HFFc6 (cell line): Measurements from ENCODE around the gene RANBP17. TPM values are rescaled to one million over a fixed set of nuclear protein-coding genes. Genes with fewer than 3 reads are reported as not detected.
"Not testable (repeated sequence)": the region's sequence is repeated elsewhere in the genome, so short reads cannot be mapped to it uniquely, and the experiment has no call there.

Experiments used
- DNase-seq: peaks from one replicate; pipeline ENCODE4 v3.0.0-alpha.2; 2018
- H3K27ac Mint-ChIP-seq: 2 replicates; pipeline ENCODE4 v1.8.0; 2020; ENCODE audit warnings: mild to moderate bottlenecking, mixed read lengths
- H3K27me3 Mint-ChIP-seq: 2 replicates; pipeline ENCODE4 v1.8.0; 2021; ENCODE audit warnings: mild to moderate bottlenecking, moderate library complexity, mixed read lengths; ENCODE audit not compliant: insufficient read depth
- H3K36me3 Mint-ChIP-seq: 2 replicates; pipeline ENCODE4 v1.8.0; 2021; ENCODE audit warnings: low read depth, mixed read lengths
- H3K4me1 Mint-ChIP-seq: 2 replicates; pipeline ENCODE4 v1.8.0; 2020; ENCODE audit warnings: low read depth, mixed read lengths
- H3K4me3 Mint-ChIP-seq: 2 replicates; pipeline ENCODE4 v1.8.0; 2020; ENCODE audit warnings: mild to moderate bottlenecking, moderate library complexity, mixed read lengths
- H3K9me3 Mint-ChIP-seq: 2 replicates; pipeline ENCODE4 v1.8.0; 2020; ENCODE audit warnings: mild to moderate bottlenecking, mixed read lengths
- CTCF ChIP-seq: fragments of 200-600 bp; sonication (generic); IDR thresholded peaks from 2 replicates; pipeline ENCODE4 v1.5.0; 2021; ENCODE audit warnings: antibody characterized with exemption, mild to moderate bottlenecking
- total RNA-seq, 6 experiments: library from RNA; stranded (reverse); fragmentation: NEBNext Ultra II Directional; extraction: Animal tissue kit (Norgen Biotek cat#: 25700); gene quantifications; 2 replicates in 1 of 6; 3 replicates in 5 of 6; pipeline ENCODE4 v1.2.3, GENCODE V29; 2021

RANBP17 gene
- total RNA-seq, 6 experiments from 2014 or later = 3.3 to 7.2 (median 4.9) TPM

GRCh38 chr5:171168171-171168570, 306.4 kb downstream of the RANBP17 start:
- no peak overlapping the region for H3K27ac Mint-ChIP-seq
- no peaks in the 10 kb centered on the region for H3K9me3 Mint-ChIP-seq
- H3K36me3 Mint-ChIP-seq = no peaks in the 10 kb centered on the region
- H3K27me3 Mint-ChIP-seq = no peaks in the 10 kb centered on the region
- no peak overlapping the region for H3K4me3 Mint-ChIP-seq
- H3K4me1 Mint-ChIP-seq = no peaks in the 10 kb centered on the region
- no peak for TF ChIP-seq CTCF
- no peak for DNase-seq

- DNase-seq, H3K9me3 Mint-ChIP-seq, H3K27ac Mint-ChIP-seq, H3K4me3 Mint-ChIP-seq, H3K4me1 Mint-ChIP-seq, H3K36me3 Mint-ChIP-seq, H3K27me3 Mint-ChIP-seq: not testable (repeated sequence)
Measured at GRCh38 chr5:171174960-171175359, 313.1 kb downstream of the RANBP17 start.

GRCh38 chr5:171175746-171176145, 313.9 kb downstream of the RANBP17 start:
- TF ChIP-seq CTCF = no peak
- no peaks in the 10 kb centered on the region for H3K36me3 Mint-ChIP-seq
- no peaks in the 10 kb centered on the region for H3K4me1 Mint-ChIP-seq
- DNase-seq = no peak
- H3K27ac Mint-ChIP-seq = no peak overlapping the region
- no peaks in the 10 kb centered on the region for H3K9me3 Mint-ChIP-seq
- H3K4me3 Mint-ChIP-seq = no peak overlapping the region
- H3K27me3 Mint-ChIP-seq = no peaks in the 10 kb centered on the region

- H3K4me1 Mint-ChIP-seq, H3K36me3 Mint-ChIP-seq, DNase-seq, H3K4me3 Mint-ChIP-seq, H3K27me3 Mint-ChIP-seq, H3K27ac Mint-ChIP-seq, H3K9me3 Mint-ChIP-seq: not testable (repeated sequence)
Measured at GRCh38 chr5:171178190-171178589, 316.4 kb downstream of the RANBP17 start.

GRCh38 chr5:171188016-171188415, 326.2 kb downstream of the RANBP17 start:
- no peak overlapping the region for H3K4me3 Mint-ChIP-seq
- no peaks in the 10 kb centered on the region for H3K9me3 Mint-ChIP-seq
- H3K36me3 Mint-ChIP-seq = peaks cover 6% of the 10 kb centered on the region; the same call in 1 of the 2 replicates
- no peak for TF ChIP-seq CTCF
- no peaks in the 10 kb centered on the region for H3K27me3 Mint-ChIP-seq
- H3K27ac Mint-ChIP-seq = no peak overlapping the region
- no peak for DNase-seq
- H3K4me1 Mint-ChIP-seq = no peaks in the 10 kb centered on the region

- TF ChIP-seq CTCF = no peak
- Mint-ChIP-seq H3K4me3 (no peak overlapping the region), H3K27me3 (no peaks in the 10 kb centered on the region), H3K36me3 (no peaks in the 10 kb centered on the region), H3K4me1 (no peaks in the 10 kb centered on the region), H3K9me3 (no peaks in the 10 kb centered on the region), H3K27ac (no peak overlapping the region)
- DNase-seq = no peak
Measured at GRCh38 chr5:171189442-171189841, 327.6 kb downstream of the RANBP17 start.

GRCh38 chr5:171192111-171192510, 330.3 kb downstream of the RANBP17 start:
- Mint-ChIP-seq H3K27me3 (no peaks in the 10 kb centered on the region), H3K27ac (no peak overlapping the region), H3K4me1 (no peaks in the 10 kb centered on the region), H3K36me3 (no peaks in the 10 kb centered on the region), H3K9me3 (no peaks in the 10 kb centered on the region), H3K4me3 (no peak overlapping the region)
- TF ChIP-seq CTCF = no peak
- DNase-seq = no peak
